ENCODE results near the gene RIBC1.

RIBC1 gene

DNA sequence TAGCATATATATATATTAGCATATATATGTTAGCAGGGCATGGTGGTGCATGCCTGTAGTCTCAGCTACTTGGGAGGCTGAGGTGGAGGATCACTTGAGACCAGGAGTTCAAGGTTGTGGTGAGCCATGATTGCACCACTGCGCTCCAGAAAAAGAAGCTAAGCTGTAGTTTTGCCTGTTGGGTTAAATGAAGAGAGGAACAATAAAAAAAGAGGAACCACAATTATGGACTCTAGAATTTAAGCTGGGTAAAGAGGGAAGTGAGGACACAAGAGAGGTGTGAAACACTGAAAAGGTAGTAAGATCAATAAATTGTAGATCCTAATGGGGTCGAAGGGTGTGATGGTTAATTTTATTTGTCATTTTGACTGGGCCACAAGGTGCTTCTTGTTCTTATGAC lies 52.0 kb downstream of the RIBC1 start:
- H3K36me3 ChIP-seq (ENCODE audit: control insufficient read depth, low read length): no peaks in the 10 kb centered on the region
- no peaks in the 10 kb centered on the region for H3K79me2 ChIP-seq (ENCODE audit: control insufficient read depth, low read length)
- H4K20me1 ChIP-seq (ENCODE audit: control insufficient read depth, insufficient read depth, low read depth, low read length): no peaks in the 10 kb centered on the region
- H3K27ac ChIP-seq (ENCODE audit: low read depth, low read length): no peak overlapping the region
- no peaks in the 10 kb centered on the region for H3K4me1 ChIP-seq (ENCODE audit: control insufficient read depth, low read length)
- TF ChIP-seq EZH2phosphoT487 (IDR thresholded peaks at IDR 0.05; ENCODE audit: borderline replicate concordance, low read length): no peak
- TF ChIP-seq, protein P1, sequence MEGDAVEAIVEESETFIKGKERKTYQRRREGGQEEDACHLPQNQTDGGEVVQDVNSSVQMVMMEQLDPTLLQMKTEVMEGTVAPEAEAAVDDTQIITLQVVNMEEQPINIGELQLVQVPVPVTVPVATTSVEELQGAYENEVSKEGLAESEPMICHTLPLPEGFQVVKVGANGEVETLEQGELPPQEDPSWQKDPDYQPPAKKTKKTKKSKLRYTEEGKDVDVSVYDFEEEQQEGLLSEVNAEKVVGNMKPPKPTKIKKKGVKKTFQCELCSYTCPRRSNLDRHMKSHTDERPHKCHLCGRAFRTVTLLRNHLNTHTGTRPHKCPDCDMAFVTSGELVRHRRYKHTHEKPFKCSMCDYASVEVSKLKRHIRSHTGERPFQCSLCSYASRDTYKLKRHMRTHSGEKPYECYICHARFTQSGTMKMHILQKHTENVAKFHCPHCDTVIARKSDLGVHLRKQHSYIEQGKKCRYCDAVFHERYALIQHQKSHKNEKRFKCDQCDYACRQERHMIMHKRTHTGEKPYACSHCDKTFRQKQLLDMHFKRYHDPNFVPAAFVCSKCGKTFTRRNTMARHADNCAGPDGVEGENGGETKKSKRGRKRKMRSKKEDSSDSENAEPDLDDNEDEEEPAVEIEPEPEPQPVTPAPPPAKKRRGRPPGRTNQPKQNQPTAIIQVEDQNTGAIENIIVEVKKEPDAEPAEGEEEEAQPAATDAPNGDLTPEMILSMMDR (IDR thresholded peaks at IDR 0.05; ENCODE audit: low read depth, low read length, poor library complexity, severe bottlenecking): no peak
- H3K9me3 ChIP-seq (ENCODE audit: control insufficient read depth, insufficient read depth, low read length): no peaks in the 10 kb centered on the region
- H3K4me2 ChIP-seq (ENCODE audit: low read length): no peak overlapping the region
- H3K4me3 ChIP-seq (ENCODE audit: low read length): no peak overlapping the region
- no peaks in the 10 kb centered on the region for H3K27me3 ChIP-seq (ENCODE audit: control insufficient read depth, low read length)
- H3F3A ChIP-seq (ENCODE audit: control insufficient read depth, insufficient read depth): no peaks in the 10 kb centered on the region
- no peaks in the 10 kb centered on the region for H3K9me2 ChIP-seq (replicated peaks; ENCODE audit: control insufficient read depth, low read length)

GRCh38 chrX:53476371-53476770 lies 53.7 kb downstream of the RIBC1 start:
- Histone ChIP-seq H3F3A (ENCODE audit: control insufficient read depth, insufficient read depth) (no peaks in the 10 kb centered on the region), H3K27ac (ENCODE audit: low read depth, low read length) (no peak overlapping the region), H3K4me2 (ENCODE audit: low read length) (no peak overlapping the region), H4K20me1 (ENCODE audit: control insufficient read depth, insufficient read depth, low read depth, low read length) (no peaks in the 10 kb centered on the region), H3K4me3 (ENCODE audit: low read length) (no peak overlapping the region), H3K4me1 (ENCODE audit: control insufficient read depth, low read length) (no peaks in the 10 kb centered on the region), H3K79me2 (ENCODE audit: control insufficient read depth, low read length) (no peaks in the 10 kb centered on the region), H3K27me3 (ENCODE audit: control insufficient read depth, low read length) (no peaks in the 10 kb centered on the region), H3K9me3 (ENCODE audit: control insufficient read depth, insufficient read depth, low read length) (no peaks in the 10 kb centered on the region), H3K36me3 (ENCODE audit: control insufficient read depth, low read length) (no peaks in the 10 kb centered on the region), H3K9me2 (replicated peaks; ENCODE audit: control insufficient read depth, low read length) (no peaks in the 10 kb centered on the region)
- TF ChIP-seq, protein P1 (IDR thresholded peaks at IDR 0.05; ENCODE audit: low read depth, low read length, poor library complexity, severe bottlenecking): no peak
- TF ChIP-seq EZH2phosphoT487 (IDR thresholded peaks at IDR 0.05; ENCODE audit: borderline replicate concordance, low read length): no peak

DNA sequence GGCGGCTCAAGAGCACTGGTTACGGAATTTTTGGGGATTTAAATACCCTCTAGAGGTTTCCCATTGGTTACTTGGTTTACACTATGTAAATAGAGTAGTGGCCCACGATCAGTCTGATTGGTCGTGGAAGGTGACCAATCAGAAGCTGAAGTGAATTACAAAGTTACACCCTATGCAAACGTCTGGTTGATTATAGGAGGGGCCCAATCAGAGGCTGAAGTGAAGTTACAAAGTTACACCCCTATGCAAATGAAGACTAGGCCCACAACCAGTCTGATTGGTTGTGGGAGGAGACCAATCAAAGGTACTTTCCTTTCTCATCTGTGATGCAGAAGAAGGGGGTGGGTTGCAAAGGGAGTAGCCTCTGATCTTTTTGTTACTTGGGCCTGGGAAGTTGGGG lies 56.6 kb downstream of the RIBC1 start:
- Histone ChIP-seq H3K9me2 (replicated peaks; ENCODE audit: control insufficient read depth, low read length) (no peaks in the 10 kb centered on the region), H3K9me3 (ENCODE audit: control insufficient read depth, insufficient read depth, low read length) (no peaks in the 10 kb centered on the region), H3F3A (ENCODE audit: control insufficient read depth, insufficient read depth) (no peaks in the 10 kb centered on the region), H3K4me1 (ENCODE audit: control insufficient read depth, low read length) (no peaks in the 10 kb centered on the region), H3K79me2 (ENCODE audit: control insufficient read depth, low read length) (no peaks in the 10 kb centered on the region), H3K36me3 (ENCODE audit: control insufficient read depth, low read length) (no peaks in the 10 kb centered on the region), H3K27me3 (ENCODE audit: control insufficient read depth, low read length) (no peaks in the 10 kb centered on the region), H3K27ac (ENCODE audit: low read depth, low read length) (no peak overlapping the region), H4K20me1 (ENCODE audit: control insufficient read depth, insufficient read depth, low read depth, low read length) (no peaks in the 10 kb centered on the region), H3K4me2 (ENCODE audit: low read length) (no peak overlapping the region), H3K4me3 (ENCODE audit: low read length) (no peak overlapping the region)
- TF ChIP-seq EZH2phosphoT487 (IDR thresholded peaks at IDR 0.05; ENCODE audit: borderline replicate concordance, low read length): no peak
- TF ChIP-seq, protein P1 (IDR thresholded peaks at IDR 0.05; ENCODE audit: low read depth, low read length, poor library complexity, severe bottlenecking): no peak
